Spleen (tissue), 7 donors: ENCODE results near the gene NANS.

Experiments
- CTCF ChIP-seq, 11 experiments: fragments of 200-600 bp in 7 of 11; fragments of 450-650 bp in 4 of 11; sonication (generic) in 4 of 11; IDR thresholded peaks in 8 of 11; conservative IDR thresholded peaks in 3 of 11; 1 replicate in 7 of 11; 2 replicates in 4 of 11; pipeline versions ENCODE4 v1.4.0 to v1.8.0; 2016 to 2021; ENCODE audit warnings: antibody characterized with exemption in 11 of 11, inconsistent platforms in 4 of 11, mild to moderate bottlenecking in 1 of 11
- POLR2A ChIP-seq, 3 donors: fragments of 450-650 bp; IDR thresholded peaks; one replicate each; pipeline ENCODE4 v1.5.1; 2017; ENCODE audit warnings: antibody characterized with exemption in 3 of 3, mild to moderate bottlenecking in 1 of 3
- POLR2AphosphoS5 ChIP-seq, 3 donors: sonication (generic); formaldehyde crosslinking; IDR thresholded peaks; one replicate each; pipeline ENCODE4 v1.5.1; 2017; ENCODE audit warnings: antibody characterized with exemption in 3 of 3
- donor health status: DM: no; HTN: no; CAD: no; lungs with moderate emphysema.
- donor health status: DM: no; HTN: no; CAD: no.
- donor health status: DM: no; HTN: no; CAD: no.

- peak; percentile 57 to 96 (median 80) for TF ChIP-seq POLR2A (IDR thresholded peaks at IDR 0.05)
- TF ChIP-seq CTCF (IDR thresholded peaks at IDR 0.05 in 8 of 11, conservative IDR thresholded peaks at IDR 0.05 in 3 of 11): peak in 3 of 11 experiments; percentile 18 to 35 (median 33)
- TF ChIP-seq POLR2AphosphoS5 (IDR thresholded peaks at IDR 0.05): peak; percentile 97 to 99 (median 98)
These were observed at the start of gene NANS for GRCh38 chr9:98056269-98057137.
